Cardiac fibroblast (primary cell): ENCODE data around the gene RAD18.
A peak's percentile ranks its signal among the peaks of the same experiment; 100 is the strongest.

Source experiments
- DNase-seq, 2 donors: peaks; one replicate each; pipeline versions ENCODE4 v3.0.0 to v3.0.0-alpha.2; 2010; ENCODE audit warnings: low read depth in 2 of 2
- H3K4me3 ChIP-seq, 2 donors: replicated peaks in 1 of 2; 1 replicate in 1 of 2; 2 replicates in 1 of 2; pipeline ENCODE4 v1.5.1; 2011; ENCODE audit warnings: low read depth in 2 of 2, low read length in 2 of 2, mild to moderate bottlenecking in 2 of 2, moderate library complexity in 1 of 2
- TF ChIP-seq, protein P1 (sequence below): IDR thresholded peaks from one replicate; pipeline ENCODE4 v1.5.1; 2011; ENCODE audit warnings: low read depth, mild to moderate bottlenecking, low read length, inconsistent platforms

Gene RAD18

GRCh38 chr3:8975081-8976020 lies 12.1 kb upstream of the RAD18 start:
- no peak for DNase-seq
- TF ChIP-seq, protein P1, sequence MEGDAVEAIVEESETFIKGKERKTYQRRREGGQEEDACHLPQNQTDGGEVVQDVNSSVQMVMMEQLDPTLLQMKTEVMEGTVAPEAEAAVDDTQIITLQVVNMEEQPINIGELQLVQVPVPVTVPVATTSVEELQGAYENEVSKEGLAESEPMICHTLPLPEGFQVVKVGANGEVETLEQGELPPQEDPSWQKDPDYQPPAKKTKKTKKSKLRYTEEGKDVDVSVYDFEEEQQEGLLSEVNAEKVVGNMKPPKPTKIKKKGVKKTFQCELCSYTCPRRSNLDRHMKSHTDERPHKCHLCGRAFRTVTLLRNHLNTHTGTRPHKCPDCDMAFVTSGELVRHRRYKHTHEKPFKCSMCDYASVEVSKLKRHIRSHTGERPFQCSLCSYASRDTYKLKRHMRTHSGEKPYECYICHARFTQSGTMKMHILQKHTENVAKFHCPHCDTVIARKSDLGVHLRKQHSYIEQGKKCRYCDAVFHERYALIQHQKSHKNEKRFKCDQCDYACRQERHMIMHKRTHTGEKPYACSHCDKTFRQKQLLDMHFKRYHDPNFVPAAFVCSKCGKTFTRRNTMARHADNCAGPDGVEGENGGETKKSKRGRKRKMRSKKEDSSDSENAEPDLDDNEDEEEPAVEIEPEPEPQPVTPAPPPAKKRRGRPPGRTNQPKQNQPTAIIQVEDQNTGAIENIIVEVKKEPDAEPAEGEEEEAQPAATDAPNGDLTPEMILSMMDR = no peak
- no peak overlapping the region for H3K4me3 ChIP-seq

- TF ChIP-seq, protein P1 = no peak
- no peak for DNase-seq
Measured at GRCh38 chr3:8974458-8974857, 11.2 kb upstream of the RAD18 start.

GRCh38 chr3:8972639-8973038 lies 9.4 kb upstream of the RAD18 start:
- TF ChIP-seq, protein P1 = no peak
- no peak overlapping the region for H3K4me3 ChIP-seq
- DNase-seq = peak; percentile 44 to 67

More at GRCh38 chr3:8974458-8974857, 11.2 kb upstream of the RAD18 start:
- no peak overlapping the region for H3K4me3 ChIP-seq

GRCh38 chr3:8970971-8971589 lies 7.8 kb upstream of the RAD18 start:
- TF ChIP-seq, protein P1 = peak; percentile 93
- DNase-seq = peak; percentile 74 to 76
- H3K4me3 ChIP-seq = no peak overlapping the region

GRCh38 chr3:8969241-8969640 lies 6.0 kb upstream of the RAD18 start:
- H3K4me3 ChIP-seq = no peak overlapping the region
- no peak for DNase-seq
- TF ChIP-seq, protein P1 = no peak

- no peak for DNase-seq
- TF ChIP-seq, protein P1 = no peak
- H3K4me3 ChIP-seq = no peak overlapping the region
Measured at GRCh38 chr3:8968375-8968882, 5.2 kb upstream of the RAD18 start.
